HG03558 (cell line): Measurements from ENCODE around the gene RNF148.

Experiments
- ATAC-seq: cut with Tn5 transposase; IDR thresholded peaks from one replicate; pipeline ENCODE4 v1.9.1; 2021; ENCODE audit warnings: moderate number of reproducible peaks; ENCODE audit not compliant: unreplicated experiment; ENCODE audit errors: extremely low read depth

RNF148 gene, protein sequence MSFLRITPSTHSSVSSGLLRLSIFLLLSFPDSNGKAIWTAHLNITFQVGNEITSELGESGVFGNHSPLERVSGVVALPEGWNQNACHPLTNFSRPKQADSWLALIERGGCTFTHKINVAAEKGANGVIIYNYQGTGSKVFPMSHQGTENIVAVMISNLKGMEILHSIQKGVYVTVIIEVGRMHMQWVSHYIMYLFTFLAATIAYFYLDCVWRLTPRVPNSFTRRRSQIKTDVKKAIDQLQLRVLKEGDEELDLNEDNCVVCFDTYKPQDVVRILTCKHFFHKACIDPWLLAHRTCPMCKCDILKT

DNA sequence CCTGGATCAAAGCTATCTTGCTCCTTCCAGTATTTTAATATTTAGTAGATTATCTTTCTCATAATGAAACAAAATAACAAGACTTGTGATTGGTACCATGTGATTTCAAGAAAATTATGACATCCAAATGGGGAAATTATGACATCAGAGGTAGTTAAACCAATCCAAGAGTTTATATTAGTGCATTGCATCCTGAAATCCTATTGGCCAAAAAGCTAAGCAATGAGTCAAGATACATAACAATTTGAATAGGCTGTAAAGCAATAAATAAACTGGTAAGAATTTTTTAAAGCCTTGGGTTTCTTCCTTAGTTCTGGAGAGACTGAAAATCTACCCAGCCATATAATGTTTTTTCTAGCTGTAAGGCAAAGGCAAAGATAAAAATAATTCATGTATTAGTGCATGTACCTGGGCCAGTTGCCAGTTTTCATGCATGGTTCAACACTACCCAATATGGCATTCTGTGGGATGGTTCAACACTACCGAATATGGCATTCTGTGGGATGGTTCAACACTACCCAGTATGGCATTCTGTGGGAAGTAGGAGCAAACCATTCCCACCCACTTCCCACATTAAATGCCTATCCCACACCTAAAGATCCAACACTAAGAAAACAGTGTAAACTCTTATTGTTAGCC lies at the start of gene RNF148:
Gene RNF148, minus strand, starts transcription at position 51 of the 639 bp plus-strand sequence. CDS start 172 bp downstream, outside the sequence.
- no peak for ATAC-seq

DNA sequence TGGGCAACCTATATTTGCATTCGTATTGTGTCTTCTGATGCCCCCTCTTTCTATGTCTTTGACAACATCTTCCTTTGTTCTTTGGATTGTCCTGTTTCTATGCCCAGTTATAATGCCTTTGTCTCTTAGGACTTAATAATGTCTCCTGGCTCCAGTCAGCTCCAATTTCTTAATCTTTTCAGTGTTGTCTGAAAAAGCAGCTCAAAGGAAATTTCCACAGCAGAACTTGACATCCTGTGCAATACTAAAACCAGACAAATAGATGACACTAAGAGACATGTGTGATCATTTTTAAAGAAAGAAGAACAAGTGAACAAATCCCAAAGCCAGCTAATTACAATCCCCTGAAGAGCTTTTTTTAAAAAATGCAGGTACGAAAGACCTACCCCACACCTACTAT lies 47.7 kb upstream of the RNF148 start:
- ATAC-seq: no peak

DNA sequence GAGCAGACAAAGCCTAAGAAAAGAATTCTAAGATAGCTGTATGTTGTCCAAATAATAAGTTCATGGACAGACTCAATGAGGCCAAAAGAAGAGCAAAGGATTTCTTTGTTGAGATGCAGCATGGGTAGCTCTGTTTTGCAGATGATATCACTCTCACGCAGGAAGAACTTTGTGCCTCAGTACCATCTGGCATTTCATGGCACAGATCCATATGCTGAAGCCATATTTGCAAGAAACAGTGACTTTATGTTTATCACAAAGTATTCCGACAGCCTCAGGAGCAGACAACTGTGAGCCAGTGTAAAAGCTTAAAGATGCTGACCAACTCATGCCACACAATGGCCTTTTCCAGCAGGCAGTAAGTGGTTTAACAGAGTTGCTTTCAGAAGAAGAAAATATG lies 45.5 kb upstream of the RNF148 start:
- no peak for ATAC-seq

DNA sequence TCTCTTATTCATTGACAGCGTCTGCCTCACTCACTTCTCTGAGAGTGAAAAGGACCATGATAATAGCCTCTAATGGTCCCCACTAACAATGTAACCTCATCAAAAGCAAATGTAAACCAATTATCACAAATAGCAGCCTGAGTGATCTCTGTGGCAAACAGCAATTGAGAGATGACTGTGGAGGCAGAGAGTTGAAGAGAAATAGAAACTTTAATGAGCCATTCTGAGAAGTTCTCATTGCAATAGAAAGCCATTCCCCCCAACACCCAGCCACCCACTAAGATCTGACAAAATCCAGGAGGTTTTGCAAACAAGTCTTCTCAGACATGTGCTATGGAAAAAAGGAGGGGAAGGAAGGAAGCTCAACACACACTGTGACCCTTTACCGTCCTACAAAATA lies 44.2 kb upstream of the RNF148 start:
- ATAC-seq: no peak

DNA sequence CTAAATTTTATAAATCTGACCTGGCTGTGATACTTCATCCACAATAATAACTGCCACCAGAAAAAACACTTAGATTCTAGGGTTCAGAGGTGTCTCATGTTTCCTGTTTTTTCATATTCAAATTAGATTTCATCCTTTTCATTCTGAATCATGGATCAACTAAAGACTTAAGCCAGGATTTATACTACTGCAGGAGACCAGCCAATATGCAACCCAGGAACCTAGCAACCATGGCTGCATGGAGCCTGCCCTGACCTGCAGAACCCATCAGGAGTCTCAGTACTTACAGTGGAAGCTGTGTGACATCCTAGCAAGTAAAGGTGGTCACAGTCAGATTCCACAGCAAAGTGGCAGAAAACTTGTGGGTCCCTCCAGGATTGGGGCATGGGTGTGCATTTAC lies 40.5 kb upstream of the RNF148 start:
- ATAC-seq: no peak

DNA sequence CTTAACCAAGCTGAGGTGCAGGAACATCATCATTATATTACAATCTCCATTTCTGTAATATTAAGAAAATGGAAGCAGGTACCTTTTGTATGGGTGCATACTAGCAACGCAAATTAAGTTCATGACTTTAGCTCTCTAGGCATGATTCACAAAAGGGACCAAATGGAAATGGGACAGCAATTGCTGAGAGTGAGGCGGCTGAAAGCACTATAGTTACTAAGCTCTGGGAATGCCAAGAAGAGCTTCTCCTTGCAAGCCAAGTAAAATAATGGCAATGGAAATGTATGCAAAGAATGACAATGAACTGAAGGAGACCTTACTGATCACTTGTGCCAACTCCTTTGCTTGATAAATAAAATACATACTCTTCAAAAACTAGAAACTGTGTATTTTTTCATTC lies 36.2 kb upstream of the RNF148 start:
- no peak for ATAC-seq

DNA sequence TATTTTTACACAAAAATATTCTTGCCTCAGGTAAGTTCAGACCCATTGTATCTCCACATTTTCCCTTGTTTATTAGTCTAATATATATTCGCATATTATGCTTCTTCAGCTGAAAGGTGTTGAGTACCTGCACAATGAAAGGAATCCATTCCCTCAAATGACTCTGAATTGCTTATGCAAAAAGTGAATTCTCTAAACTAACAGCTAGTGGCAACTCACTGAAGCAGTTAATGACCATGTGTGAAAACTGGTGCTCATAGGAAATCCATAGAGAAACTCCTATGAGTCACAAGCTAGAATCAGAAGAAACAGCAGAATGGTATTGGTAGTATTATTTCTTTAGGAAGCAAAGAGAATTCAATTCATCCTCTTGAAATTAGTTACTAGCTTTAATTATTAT lies 33.5 kb upstream of the RNF148 start:
- no peak for ATAC-seq

DNA sequence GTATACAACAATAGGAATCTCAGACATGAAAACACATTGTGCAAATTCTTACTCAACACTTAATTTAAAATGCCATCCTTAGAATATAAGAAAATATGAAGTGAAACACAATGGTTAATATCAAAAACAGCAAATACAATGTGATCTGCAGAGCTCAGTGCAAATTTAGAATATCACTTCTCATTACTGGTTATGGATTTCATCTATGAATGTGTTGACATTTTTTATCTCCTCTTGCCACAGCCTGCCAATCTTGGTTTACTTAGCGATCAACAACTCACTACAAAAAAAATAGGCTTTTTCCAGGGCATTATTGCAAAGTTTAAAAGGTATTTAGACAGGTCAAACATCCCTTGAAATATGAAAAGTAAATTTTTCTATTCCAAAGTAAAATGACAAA lies 25.0 kb upstream of the RNF148 start:
- no peak for ATAC-seq

DNA sequence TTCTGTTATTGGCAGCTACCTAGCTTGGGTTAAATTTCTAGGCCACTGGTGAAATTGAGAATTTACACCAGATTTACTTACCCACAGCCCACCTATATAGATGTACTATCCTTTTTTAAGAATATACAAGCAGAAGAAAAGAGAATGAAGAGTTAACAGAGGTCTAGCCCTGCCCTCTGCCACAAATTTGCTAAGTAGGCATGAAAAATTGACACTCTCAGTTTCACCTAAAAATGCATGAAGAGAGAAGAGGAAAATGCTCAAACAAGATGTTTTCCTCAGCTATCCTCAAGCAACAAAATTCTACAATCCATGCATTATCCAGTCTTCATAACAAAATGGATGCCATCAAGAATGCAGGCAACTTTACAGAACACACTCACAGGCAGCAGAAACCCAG lies 24.6 kb upstream of the RNF148 start:
- ATAC-seq: no peak

DNA sequence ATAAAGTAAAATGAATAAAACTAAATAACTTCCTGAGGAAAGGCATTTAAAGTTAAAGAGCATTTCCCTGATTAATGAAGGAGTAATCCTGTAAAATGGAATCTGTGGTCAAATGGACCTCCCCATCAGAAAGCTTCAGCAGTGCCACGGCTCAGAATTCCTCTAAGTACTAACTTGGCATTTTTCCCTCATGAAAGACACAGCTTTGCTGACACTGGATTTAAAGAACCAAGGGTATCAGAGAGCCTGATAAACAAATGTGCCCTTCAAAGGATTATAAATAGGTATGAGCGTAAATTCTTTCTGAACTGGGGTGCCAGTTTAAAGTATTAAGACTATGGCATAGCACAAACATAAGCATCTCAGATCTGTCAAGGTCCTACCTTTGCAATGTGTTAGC lies 24.2 kb upstream of the RNF148 start:
- ATAC-seq: no peak

DNA sequence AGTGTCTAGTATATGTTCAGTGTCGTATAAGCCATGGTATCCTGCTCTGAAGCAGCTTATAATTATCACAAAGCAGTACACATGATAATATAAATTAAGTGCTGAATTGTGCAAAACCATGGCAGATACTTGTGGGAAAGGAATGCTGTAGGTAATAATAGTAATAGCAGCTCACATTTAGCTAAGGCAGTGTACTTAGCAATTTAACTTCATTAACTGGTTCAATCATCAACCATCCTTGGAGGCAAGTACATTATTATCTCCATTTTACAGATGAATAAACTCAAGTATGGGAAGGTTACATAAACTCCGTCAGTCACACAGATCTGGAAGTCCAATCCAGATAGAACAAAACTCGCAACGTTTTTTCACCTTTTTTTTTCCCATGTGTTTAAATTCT lies 21.6 kb upstream of the RNF148 start:
- no peak for ATAC-seq

DNA sequence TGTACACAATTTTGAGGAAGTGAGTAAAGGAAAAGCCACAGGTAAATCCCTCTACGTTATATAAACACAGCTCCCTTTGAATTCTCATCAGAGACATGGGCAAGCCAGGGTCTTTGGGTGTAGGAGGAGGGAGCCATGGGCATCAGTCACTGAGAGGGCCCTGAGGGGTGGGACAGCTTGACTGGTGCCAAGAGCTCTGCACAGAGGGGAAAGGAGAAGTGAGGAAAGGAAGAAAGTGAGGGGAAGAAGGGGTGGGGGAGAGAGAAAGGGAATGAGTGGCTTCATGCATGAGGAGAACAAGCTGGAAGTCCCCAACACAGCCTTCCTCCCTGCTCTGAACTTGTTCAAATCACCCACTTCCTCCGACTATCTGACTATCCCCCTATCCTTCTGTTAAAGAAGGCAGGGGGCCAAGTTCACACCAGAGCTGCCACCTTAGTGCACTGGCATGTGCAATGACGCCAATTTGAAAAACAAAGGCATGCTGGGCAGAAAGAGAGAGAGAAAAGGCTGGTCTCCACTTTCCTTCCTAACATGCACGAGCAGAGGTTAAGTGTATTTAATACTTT lies 16.4 kb upstream of the RNF148 start:
- ATAC-seq: no peak

DNA sequence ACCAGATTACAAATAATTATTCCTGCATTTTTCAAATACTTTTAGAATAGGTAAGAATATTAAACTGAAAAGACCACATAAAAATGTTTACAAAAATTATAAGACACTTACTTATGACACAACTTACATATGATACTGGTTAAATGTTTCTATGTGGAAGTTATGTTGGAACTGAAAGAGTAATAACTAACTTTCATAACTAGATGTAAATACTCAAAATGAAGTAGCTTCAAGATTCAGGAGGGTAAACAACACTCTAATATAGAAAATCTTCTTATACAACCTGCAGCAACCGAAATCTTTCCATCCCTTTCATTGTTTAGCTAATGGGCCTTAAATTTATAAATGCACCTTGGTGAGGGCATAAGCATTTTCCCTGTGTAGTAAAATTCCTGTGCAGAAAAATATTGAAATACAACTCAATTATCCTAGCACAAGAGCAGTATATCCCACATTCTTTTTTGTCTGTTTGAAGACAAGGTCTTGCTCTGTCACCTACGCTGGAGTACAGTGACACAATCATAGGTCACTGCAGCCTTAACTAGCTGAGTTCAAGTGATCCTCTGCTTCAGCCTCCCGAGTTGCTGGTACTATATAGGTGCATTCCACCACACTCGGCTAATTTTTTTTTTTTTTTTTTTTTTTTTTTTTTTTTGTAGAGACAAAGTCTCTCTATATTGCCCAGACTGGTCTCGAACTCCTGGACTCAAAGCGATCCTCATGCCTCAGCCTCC lies 14.8 kb upstream of the RNF148 start:
- ATAC-seq: no peak

DNA sequence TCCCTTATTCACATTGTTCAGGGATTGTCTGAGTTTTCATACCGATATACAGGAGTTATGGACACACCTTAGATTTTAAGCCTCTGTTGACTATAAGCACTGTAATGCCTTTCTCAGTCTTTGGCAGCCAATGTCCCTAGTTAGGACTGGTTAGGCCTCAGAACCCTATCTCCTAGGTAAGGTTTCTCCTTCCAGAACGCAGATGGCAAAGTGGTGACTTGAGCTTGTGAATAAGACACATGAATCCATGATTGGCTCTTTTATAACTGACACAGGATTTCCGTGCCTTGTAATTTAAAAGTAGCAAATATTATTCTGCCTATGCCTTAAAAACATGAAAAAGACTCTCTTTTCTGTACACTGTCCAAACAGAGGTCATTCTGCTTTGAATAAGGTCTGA lies 12.5 kb upstream of the RNF148 start:
- no peak for ATAC-seq

DNA sequence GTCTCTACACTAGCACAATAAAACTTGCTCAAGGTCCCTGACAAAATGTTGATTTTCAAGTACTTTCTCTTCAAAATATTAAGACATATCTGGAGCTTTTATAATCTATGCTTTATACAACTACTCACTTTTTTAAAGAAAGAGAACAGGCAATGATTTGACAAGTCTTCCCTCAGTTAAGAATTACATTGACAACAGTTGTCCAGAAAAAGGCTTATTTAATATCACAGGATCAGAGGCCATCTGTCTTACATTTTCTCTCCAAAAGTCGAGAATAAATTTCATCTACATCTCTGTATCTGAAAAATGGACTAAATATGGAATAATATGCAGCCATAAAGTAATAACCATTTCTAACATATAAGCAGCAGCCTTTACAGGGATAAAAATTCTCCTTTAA lies 8.2 kb upstream of the RNF148 start:
- no peak for ATAC-seq

DNA sequence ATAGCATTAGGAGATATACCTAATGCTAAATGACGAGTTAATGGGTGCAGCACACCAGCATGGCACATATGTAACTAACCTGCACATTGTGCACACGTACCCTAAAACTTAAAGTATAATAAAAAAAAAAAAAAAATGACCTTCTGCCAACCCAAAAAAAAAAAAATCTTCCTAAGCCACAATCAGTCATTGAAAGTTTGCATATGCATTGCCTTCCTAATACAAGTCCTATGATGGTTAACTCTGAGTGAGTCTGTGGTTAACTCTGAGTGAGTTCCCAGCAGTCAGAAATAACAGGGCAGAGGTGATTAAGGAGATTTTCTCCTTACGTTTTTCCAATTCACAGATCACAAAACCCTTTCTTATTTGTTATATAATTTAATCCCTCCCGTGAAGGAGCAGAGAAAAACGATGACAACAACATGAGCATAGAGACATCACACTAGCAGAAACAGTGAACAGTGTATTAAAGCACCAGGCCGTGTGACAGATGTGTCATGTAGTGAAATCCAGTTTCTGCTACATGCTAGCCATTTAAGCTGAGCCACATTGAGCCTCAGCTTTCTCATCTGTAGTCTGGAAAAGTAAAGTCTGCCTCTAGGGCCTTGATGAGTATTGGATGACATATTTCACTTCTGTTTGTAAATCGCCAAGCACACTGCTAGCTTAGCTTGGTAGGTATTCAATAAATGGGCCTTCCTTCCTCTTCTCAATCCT lies 7.4 kb upstream of the RNF148 start:
- no peak for ATAC-seq

DNA sequence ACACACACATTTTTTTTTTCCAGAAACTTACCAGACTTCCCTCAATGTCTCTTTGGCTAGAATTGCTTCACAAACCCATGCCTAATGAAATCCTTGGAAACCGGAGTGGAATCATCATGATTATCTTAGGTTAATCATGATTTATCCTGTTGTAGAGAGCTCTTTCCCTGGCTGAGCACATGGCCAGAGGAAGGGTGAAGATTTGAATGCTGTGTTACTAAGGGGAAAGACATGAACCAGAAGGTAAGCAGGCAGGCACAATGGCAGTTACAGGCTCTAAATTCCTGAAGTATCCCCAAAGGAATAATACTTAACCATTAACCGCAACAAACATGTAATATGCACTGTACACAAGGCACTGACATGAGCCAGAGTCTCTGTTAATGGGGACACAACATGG lies 4.1 kb upstream of the RNF148 start:
- no peak for ATAC-seq

DNA sequence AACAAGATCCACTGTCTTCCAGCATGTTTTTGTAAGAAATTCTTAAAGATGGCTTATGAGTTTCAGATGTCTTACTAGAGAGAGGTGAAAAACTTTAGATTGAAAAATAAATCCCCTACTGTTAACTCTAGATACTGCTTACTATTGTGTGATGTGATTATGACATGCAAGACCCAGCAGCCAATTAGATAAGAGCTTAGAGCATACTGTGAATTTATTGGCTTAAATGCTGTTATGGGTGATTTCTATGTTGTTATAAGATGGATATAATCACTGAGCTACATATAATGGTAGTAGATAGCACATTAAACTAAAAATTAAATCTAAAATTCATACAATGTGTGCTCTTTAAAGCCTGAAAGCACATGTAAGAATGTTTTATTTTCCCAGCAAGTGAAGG lies 3.7 kb downstream of the RNF148 start, which contains the start of gene RNF133:
Gene RNF133, minus strand, starts transcription at position 101 of the 400 bp plus-strand sequence. CDS start 199 bp downstream, outside the sequence.
- no peak for ATAC-seq

DNA sequence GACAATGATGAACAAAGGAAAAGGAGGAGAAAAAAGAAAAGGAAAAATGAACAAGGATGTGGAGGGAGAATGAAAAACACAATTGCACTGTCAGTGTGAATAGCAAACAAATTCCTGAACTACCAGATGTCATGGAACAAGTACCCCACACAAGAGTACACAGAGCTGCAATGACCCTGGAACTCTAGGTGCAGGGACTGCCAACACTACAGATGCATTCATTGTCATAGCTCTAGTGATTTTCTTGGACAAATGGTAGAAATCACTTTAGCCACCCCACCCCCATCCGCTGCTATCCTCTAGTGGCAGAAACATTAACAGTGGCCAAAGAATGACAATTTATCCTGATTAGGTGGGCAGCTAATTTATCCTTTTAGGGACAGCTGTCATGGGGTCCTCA lies 6.9 kb downstream of the RNF148 start:
- ATAC-seq: no peak

DNA sequence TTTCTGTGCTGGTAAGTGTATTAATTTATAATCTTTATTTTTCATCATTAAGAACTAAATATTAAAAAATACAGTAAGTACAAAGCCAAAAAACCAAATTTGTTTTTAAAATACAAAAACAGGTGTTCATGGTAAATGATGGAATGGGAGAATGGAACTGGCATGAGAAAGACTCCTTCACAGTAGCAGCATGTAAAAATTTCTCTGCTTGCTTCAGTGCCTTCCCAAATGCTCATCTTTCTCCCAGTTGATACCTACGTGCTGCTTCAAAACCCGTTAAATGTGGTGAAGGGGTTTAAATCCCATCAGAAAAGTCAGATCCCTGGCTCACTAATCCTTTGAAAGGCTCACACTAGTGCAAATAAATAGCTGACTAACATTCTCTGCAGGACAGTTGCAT lies 8.0 kb downstream of the RNF148 start:
- no peak for ATAC-seq
